Epithelial cell of proximal tubule (primary cell): ENCODE data around the gene DHRSX. TPM values are rescaled to one million over a fixed set of nuclear protein-coding genes. Genes with fewer than 3 reads are reported as not detected.
"Not testable (repeated sequence)": the region's sequence is repeated elsewhere in the genome, so short reads cannot be mapped to it uniquely, and the experiment has no call there.

ENCODE experiments used
- DNase-seq: peaks from one replicate; pipeline ENCODE4 v3.0.0-alpha.2; 2011; ENCODE audit warnings: low read depth
- H3K4me3 ChIP-seq: 2 replicates; pipeline ENCODE4 v1.5.1; 2011; ENCODE audit warnings: low read depth, mild to moderate bottlenecking, low read length
- total RNA-seq: library from RNA; depleted of rRNA; stranded (reverse); fragments of >200 nt; gene quantifications from 2 replicates; pipeline ENCODE4 v1.2.3, GENCODE V29; 2015
- TF ChIP-seq, protein P1 (sequence below): conservative IDR thresholded peaks from 2 replicates; pipeline ENCODE4 v1.5.1; 2012; ENCODE audit warnings: low read depth, mild to moderate bottlenecking, low read length

DHRSX gene
- total RNA-seq, 1 donor from 2014 or later: 22.8 TPM

DNA sequence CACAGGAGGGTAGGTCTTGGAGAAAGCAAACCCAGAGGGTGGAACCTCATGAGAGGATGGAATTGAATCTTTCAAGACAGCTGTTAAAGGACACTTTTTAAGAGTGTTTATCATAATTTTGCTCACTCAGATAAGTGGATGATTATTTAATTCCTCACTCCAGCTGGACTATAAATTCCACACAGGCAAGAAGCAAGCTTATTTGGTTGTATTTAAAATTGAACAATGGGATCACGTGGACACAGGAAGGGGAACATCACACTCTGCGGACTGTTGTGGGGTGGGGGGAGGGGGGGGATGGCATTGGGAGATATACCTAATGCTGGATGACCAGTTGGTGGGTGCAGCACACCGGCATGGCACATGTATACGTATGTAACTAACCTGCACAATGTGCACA, 116.3 kb downstream of the DHRSX start:
- no peak overlapping the region for H3K4me3 ChIP-seq
- DNase-seq: no peak
- TF ChIP-seq, protein P1, sequence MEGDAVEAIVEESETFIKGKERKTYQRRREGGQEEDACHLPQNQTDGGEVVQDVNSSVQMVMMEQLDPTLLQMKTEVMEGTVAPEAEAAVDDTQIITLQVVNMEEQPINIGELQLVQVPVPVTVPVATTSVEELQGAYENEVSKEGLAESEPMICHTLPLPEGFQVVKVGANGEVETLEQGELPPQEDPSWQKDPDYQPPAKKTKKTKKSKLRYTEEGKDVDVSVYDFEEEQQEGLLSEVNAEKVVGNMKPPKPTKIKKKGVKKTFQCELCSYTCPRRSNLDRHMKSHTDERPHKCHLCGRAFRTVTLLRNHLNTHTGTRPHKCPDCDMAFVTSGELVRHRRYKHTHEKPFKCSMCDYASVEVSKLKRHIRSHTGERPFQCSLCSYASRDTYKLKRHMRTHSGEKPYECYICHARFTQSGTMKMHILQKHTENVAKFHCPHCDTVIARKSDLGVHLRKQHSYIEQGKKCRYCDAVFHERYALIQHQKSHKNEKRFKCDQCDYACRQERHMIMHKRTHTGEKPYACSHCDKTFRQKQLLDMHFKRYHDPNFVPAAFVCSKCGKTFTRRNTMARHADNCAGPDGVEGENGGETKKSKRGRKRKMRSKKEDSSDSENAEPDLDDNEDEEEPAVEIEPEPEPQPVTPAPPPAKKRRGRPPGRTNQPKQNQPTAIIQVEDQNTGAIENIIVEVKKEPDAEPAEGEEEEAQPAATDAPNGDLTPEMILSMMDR: no peak

GRCh38 chrX:2383735-2384134, 117.0 kb downstream of the DHRSX start:
- TF ChIP-seq, protein P1: no peak
- no peak for DNase-seq

DNA sequence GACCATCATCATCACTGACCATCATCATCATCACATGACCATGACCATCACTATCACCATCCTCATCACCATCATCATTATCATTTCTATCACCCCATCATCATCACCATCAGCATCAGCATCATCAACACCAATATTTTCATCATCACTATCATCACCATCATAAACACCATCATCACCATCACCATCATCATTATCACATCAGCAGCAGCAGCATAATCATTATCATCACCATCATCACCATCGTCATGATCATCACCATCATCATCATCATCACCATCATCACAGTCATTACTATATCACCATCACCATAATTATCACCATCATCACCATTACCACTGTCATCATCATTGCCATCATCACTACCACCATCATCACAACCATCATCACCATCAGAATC, 117.6 kb downstream of the DHRSX start:
- no peak for DNase-seq
- TF ChIP-seq, protein P1: no peak
- H3K4me3 ChIP-seq: no peak overlapping the region

More at GRCh38 chrX:2383735-2384134, 117.0 kb downstream of the DHRSX start:
- no peak overlapping the region for H3K4me3 ChIP-seq

GRCh38 chrX:2382433-2383048, 118.2 kb downstream of the DHRSX start:
- not testable (repeated sequence) for DNase-seq, H3K4me3 ChIP-seq

DNA sequence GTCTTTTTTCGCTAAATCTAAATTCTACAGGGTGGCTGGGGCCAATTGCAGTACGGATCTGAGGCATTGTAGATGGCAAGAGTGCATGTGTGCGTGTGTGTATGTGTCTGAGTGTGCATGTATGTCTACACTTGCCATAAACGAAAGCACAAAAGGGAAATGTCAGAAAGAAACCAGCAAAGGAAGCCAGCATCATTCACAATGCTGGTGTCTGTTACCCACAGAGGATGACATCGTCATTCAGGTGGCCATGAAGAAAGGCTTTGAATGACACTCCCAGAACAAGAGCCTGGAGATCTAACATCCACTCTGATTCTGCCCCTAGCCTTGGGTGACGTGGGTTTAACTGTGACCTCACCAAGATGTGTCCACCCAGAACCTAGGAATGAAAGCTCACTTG, 124.6 kb downstream of the DHRSX start:
- H3K4me3 ChIP-seq: no peak overlapping the region
- DNase-seq: no peak
- TF ChIP-seq, protein P1: no peak

DNA sequence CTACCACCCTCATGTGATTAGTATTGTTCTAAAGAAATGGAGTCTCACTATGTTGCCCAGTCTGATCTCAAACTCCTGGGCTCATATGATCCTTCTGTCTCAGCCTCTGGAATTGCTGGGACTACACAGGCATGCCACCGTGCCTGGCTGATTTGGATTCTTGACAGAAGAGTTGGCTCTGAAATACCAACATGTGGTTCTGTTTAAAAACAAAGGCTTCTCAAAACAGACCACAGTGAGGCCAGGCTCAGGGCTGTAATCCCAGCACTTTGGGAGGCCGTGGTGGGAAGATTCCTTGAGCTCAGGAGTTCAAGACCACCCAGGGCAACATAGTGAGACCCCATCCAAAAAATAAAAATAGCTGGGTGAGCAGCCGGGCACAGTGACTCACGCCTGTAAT, 126.7 kb downstream of the DHRSX start:
- TF ChIP-seq, protein P1: no peak
- H3K4me3 ChIP-seq: no peak overlapping the region
- DNase-seq: no peak

DNA sequence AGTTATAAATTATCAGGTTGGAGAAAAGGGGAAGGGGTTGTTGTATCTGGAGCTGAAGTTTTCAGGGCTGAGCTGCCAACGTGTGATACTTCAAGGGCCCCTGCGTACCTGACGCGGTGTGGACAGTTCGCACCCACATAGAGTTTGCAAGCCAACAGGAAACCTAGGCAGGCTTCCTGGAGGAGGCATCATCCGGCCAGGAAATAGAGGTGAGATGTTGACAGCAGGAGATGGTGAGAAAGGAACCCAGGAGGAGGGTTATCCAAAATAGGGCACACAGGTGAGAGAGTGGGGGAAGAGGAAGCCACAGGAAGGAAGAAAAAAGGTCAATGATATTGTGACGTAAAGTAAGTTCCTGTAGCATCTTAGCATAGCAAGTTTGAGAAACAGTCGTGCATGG, 127.2 kb downstream of the DHRSX start:
- TF ChIP-seq, protein P1: no peak
- H3K4me3 ChIP-seq: no peak overlapping the region
- DNase-seq: no peak
